G401 (cell line): ENCODE measurements around the gene ATM. TPM values are rescaled to one million over a fixed set of nuclear protein-coding genes. Genes with fewer than 3 reads are reported as not detected.

Source experiments
- DNase-seq: peaks from one replicate; pipeline ENCODE4 v3.0.0-alpha.2; 2015; ENCODE audit warnings: low spot score
- in situ Hi-C: cut with HindIII; loops from 2 replicates; pipeline ENCODE4 v1.10.0; 2016; ENCODE audit warnings: low sequenced_read_pairs, mixed read lengths
- total RNA-seq: library from RNA; depleted of rRNA; stranded (reverse); fragments of >200 nt; shearing (Covaris generic); gene quantifications from 2 replicates; pipeline ENCODE4 v1.2.3, GENCODE V29; 2014; rRNA removed

ATM gene
- 25.7 and 55.5 TPM in 2 replicates for total RNA-seq

- in situ Hi-C loops = no loop called here
- DNase-seq = peak; percentile 100
These were observed at the start of gene ATM, which contains the start of gene NPAT for GRCh38 chr11:108222574-108223347. Gene ATM, plus strand, starts transcription at chr11:108223067. Its CDS starts 4,558 bp downstream, at chr11:108227625. Gene NPAT, minus strand, starts transcription at chr11:108222638. Its CDS starts 102 bp downstream, at chr11:108222536.

- no peak for DNase-seq
- in situ Hi-C loops = no loop called here
These were observed 45.3 kb upstream of the ATM start for GRCh38 chr11:108177570-108177969.

- no peak for DNase-seq
- in situ Hi-C loops = no loop called here
These were observed 29.1 kb upstream of the ATM start for GRCh38 chr11:108193725-108194124.

- in situ Hi-C loops = no loop called here
These were observed 26.0 kb upstream of the ATM start for GRCh38 chr11:108196901-108197300.

GRCh38 chr11:108197351-108197750 is 25.5 kb upstream of the ATM start:
- in situ Hi-C loops = no loop called here
- no peak for DNase-seq

More at GRCh38 chr11:108196901-108197300, 26.0 kb upstream of the ATM start:
- DNase-seq = no peak

- in situ Hi-C loops = no loop called here
- DNase-seq = no peak
These were observed 24.0 kb upstream of the ATM start for GRCh38 chr11:108198833-108199232.

- in situ Hi-C loops = no loop called here
- DNase-seq = no peak
These were observed 23.2 kb upstream of the ATM start for GRCh38 chr11:108199446-108200321.

- in situ Hi-C loops = no loop called here
- no peak for DNase-seq
These were observed 19.8 kb upstream of the ATM start for GRCh38 chr11:108203075-108203474.

GRCh38 chr11:108204376-108204775 is 18.5 kb upstream of the ATM start:
- in situ Hi-C loops = no loop called here

GRCh38 chr11:108204929-108205499 is 17.9 kb upstream of the ATM start:
- DNase-seq = no peak
- in situ Hi-C loops = no loop called here

More at GRCh38 chr11:108204376-108204775, 18.5 kb upstream of the ATM start:
- no peak for DNase-seq

- in situ Hi-C loops = no loop called here
- peak; percentile 67 for DNase-seq
These were observed 16.7 kb upstream of the ATM start for GRCh38 chr11:108206171-108206570.

- in situ Hi-C loops = no loop called here
- no peak for DNase-seq
These were observed 15.7 kb upstream of the ATM start for GRCh38 chr11:108206969-108207682.

GRCh38 chr11:108207683-108208060 is 15.2 kb upstream of the ATM start:
- in situ Hi-C loops = no loop called here
- peak; percentile 64 for DNase-seq

GRCh38 chr11:108210441-108210840 is 12.4 kb upstream of the ATM start:
- no peak for DNase-seq
- in situ Hi-C loops = no loop called here

GRCh38 chr11:108213784-108214183 is 9.1 kb upstream of the ATM start:
- DNase-seq = no peak
- in situ Hi-C loops = no loop called here

- in situ Hi-C loops = no loop called here
These were observed 5.9 kb upstream of the ATM start for GRCh38 chr11:108216988-108217387.

GRCh38 chr11:108218455-108218854 is 4.4 kb upstream of the ATM start:
- in situ Hi-C loops = no loop called here
- no peak for DNase-seq

More at GRCh38 chr11:108216988-108217387, 5.9 kb upstream of the ATM start:
- no peak for DNase-seq

GRCh38 chr11:108218912-108219783 is 3.7 kb upstream of the ATM start:
- in situ Hi-C loops = no loop called here
- DNase-seq = no peak
